ENCODE results near the gene MSH5. TPM values are rescaled to one million over a fixed set of nuclear protein-coding genes. Genes with fewer than 3 reads are reported as not detected.

MSH5 gene
- polyA plus RNA-seq, 1 donor from 2014 or later = 7.8 TPM

GRCh38 chr6:31779908-31780307 lies 40.1 kb downstream of the MSH5 start:
- TF ChIP-seq TAF1 (IDR thresholded peaks at IDR 0.05; ENCODE audit: low read depth) (no peak), REST (IDR thresholded peaks at IDR 0.05; ENCODE audit: borderline replicate concordance) (no peak), SMC3 (conservative IDR thresholded peaks at IDR 0.05; ENCODE audit: poor library complexity) (no peak), EP300 (conservative IDR thresholded peaks at IDR 0.05; ENCODE audit: poor library complexity, severe bottlenecking) (no peak), POLR2AphosphoS5 (IDR thresholded peaks at IDR 0.05) (no peak), RAD21 (conservative IDR thresholded peaks at IDR 0.05) (no peak), MXI1 (conservative IDR thresholded peaks at IDR 0.05; ENCODE audit: poor library complexity, severe bottlenecking) (no peak), EZH2 (IDR thresholded peaks at IDR 0.05; ENCODE audit: borderline replicate concordance, insufficient read depth, low read length, poor library complexity, severe bottlenecking) (no peak)
- TF ChIP-seq, protein P1, sequence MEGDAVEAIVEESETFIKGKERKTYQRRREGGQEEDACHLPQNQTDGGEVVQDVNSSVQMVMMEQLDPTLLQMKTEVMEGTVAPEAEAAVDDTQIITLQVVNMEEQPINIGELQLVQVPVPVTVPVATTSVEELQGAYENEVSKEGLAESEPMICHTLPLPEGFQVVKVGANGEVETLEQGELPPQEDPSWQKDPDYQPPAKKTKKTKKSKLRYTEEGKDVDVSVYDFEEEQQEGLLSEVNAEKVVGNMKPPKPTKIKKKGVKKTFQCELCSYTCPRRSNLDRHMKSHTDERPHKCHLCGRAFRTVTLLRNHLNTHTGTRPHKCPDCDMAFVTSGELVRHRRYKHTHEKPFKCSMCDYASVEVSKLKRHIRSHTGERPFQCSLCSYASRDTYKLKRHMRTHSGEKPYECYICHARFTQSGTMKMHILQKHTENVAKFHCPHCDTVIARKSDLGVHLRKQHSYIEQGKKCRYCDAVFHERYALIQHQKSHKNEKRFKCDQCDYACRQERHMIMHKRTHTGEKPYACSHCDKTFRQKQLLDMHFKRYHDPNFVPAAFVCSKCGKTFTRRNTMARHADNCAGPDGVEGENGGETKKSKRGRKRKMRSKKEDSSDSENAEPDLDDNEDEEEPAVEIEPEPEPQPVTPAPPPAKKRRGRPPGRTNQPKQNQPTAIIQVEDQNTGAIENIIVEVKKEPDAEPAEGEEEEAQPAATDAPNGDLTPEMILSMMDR (IDR thresholded peaks at IDR 0.05; ENCODE audit: poor library complexity, severe bottlenecking) = no peak
- H3F3A ChIP-seq (ENCODE audit: insufficient read depth, low read length, poor library complexity, severe bottlenecking) = no peaks in the 10 kb centered on the region
- no peaks in the 10 kb centered on the region for H3K79me2 ChIP-seq (replicated peaks; ENCODE audit: insufficient read depth, low read length)
- H3K9me2 ChIP-seq (ENCODE audit: insufficient read depth, low read length) = no peaks in the 10 kb centered on the region
- no peak overlapping the region for H3K4me2 ChIP-seq (ENCODE audit: low read length)
- H3K36me3 ChIP-seq (ENCODE audit: insufficient read depth, low read length) = peaks cover 14% of the 10 kb centered on the region
- H3K9me3 ChIP-seq (ENCODE audit: low read length) = no peaks in the 10 kb centered on the region
- H3K27ac ChIP-seq (ENCODE audit: low read length) = no peak overlapping the region
- H4K20me1 ChIP-seq (ENCODE audit: insufficient read depth) = no peaks in the 10 kb centered on the region
- no peak overlapping the region for H3K4me3 ChIP-seq (ENCODE audit: low read length)
- H2AFZ ChIP-seq (ENCODE audit: low read depth, low read length) = no peak overlapping the region
- no peak overlapping the region for H3K9ac ChIP-seq (ENCODE audit: low read length)
- H3K27me3 ChIP-seq (ENCODE audit: insufficient read depth, low read depth, low read length) = no peaks in the 10 kb centered on the region

- Histone ChIP-seq H3K79me2 (replicated peaks; ENCODE audit: insufficient read depth, low read length) (no peaks in the 10 kb centered on the region), H3K4me2 (ENCODE audit: low read length) (no peak overlapping the region), H3K9ac (ENCODE audit: low read length) (no peak overlapping the region), H2AFZ (ENCODE audit: low read depth, low read length) (no peak overlapping the region), H4K20me1 (ENCODE audit: insufficient read depth) (no peaks in the 10 kb centered on the region), H3K36me3 (ENCODE audit: insufficient read depth, low read length) (peaks cover 20% of the 10 kb centered on the region), H3K4me3 (ENCODE audit: low read length) (no peak overlapping the region), H3K27me3 (ENCODE audit: insufficient read depth, low read depth, low read length) (no peaks in the 10 kb centered on the region), H3K9me3 (ENCODE audit: low read length) (no peaks in the 10 kb centered on the region), H3K27ac (ENCODE audit: low read length) (no peak overlapping the region), H3K9me2 (ENCODE audit: insufficient read depth, low read length) (no peaks in the 10 kb centered on the region), H3F3A (ENCODE audit: insufficient read depth, low read length, poor library complexity, severe bottlenecking) (no peaks in the 10 kb centered on the region)
- TF ChIP-seq, protein P1 (IDR thresholded peaks at IDR 0.05; ENCODE audit: poor library complexity, severe bottlenecking) = no peak
- TF ChIP-seq TAF1 (IDR thresholded peaks at IDR 0.05; ENCODE audit: low read depth) (no peak), EP300 (conservative IDR thresholded peaks at IDR 0.05; ENCODE audit: poor library complexity, severe bottlenecking) (no peak), EZH2 (IDR thresholded peaks at IDR 0.05; ENCODE audit: borderline replicate concordance, insufficient read depth, low read length, poor library complexity, severe bottlenecking) (no peak), MXI1 (conservative IDR thresholded peaks at IDR 0.05; ENCODE audit: poor library complexity, severe bottlenecking) (no peak), REST (IDR thresholded peaks at IDR 0.05; ENCODE audit: borderline replicate concordance) (no peak), RAD21 (conservative IDR thresholded peaks at IDR 0.05) (no peak)
Observed at GRCh38 chr6:31780507-31781243, 40.9 kb downstream of the MSH5 start.

All from neural cell (in vitro differentiated cells).